Measurements from ENCODE around the gene STAC3. TPM values are rescaled to one million over a fixed set of nuclear protein-coding genes. Genes with fewer than 3 reads are reported as not detected.
A peak's percentile ranks its signal among the peaks of the same experiment; 100 is the strongest.

STAC3 gene
- total RNA-seq, 6 experiments from 2014 or later: 0.21 to 1.1 (median 0.58) TPM

- Mint-ChIP-seq H3K4me3 (peak overlapping the region; percentile 69), H3K27ac (no peak overlapping the region), H3K36me3 (ENCODE audit: low read depth) (no peaks in the 10 kb centered on the region; the same call in 1 of the 2 replicates), H3K9me3 (no peaks in the 10 kb centered on the region; the same call in 1 of the 2 replicates), H3K4me1 (ENCODE audit: low read depth) (peaks cover 32% of the 10 kb centered on the region), H3K27me3 (ENCODE audit: insufficient read depth) (peaks cover 23% of the 10 kb centered on the region)
- peak; percentile 37 for DNase-seq
- TF ChIP-seq CTCF (IDR thresholded peaks at IDR 0.05): peak; percentile 82
Observed at GRCh38 chr12:57243521-57244311, 7.3 kb downstream of the STAC3 start.

- Mint-ChIP-seq H3K9me3 (no peaks in the 10 kb centered on the region; the same call in 1 of the 2 replicates), H3K36me3 (ENCODE audit: low read depth) (no peaks in the 10 kb centered on the region), H3K27ac (no peak overlapping the region), H3K4me1 (ENCODE audit: low read depth) (peaks cover 37% of the 10 kb centered on the region), H3K4me3 (peak overlapping the region; percentile 77), H3K27me3 (ENCODE audit: insufficient read depth) (peaks cover 23% of the 10 kb centered on the region)
- TF ChIP-seq CTCF (IDR thresholded peaks at IDR 0.05): peak; percentile 80
- no peak for DNase-seq
Observed at GRCh38 chr12:57242691-57243454, 8.1 kb downstream of the STAC3 start.

- no peak for TF ChIP-seq CTCF (IDR thresholded peaks at IDR 0.05)
- H3K9me3 Mint-ChIP-seq: no peaks in the 10 kb centered on the region; the same call in 1 of the 2 replicates
- no peaks in the 10 kb centered on the region for H3K36me3 Mint-ChIP-seq (ENCODE audit: low read depth)
- no peak overlapping the region for H3K27ac Mint-ChIP-seq
- DNase-seq: no peak
- peaks cover 43% of the 10 kb centered on the region for H3K4me1 Mint-ChIP-seq (ENCODE audit: low read depth)
- 0 out of 2 replicates have a peak overlapping the region, but pooled peaks have one; percentile 81 for H3K4me3 Mint-ChIP-seq
- peaks cover 23% of the 10 kb centered on the region for H3K27me3 Mint-ChIP-seq (ENCODE audit: insufficient read depth)
Observed at GRCh38 chr12:57242329-57242690, 8.7 kb downstream of the STAC3 start.

GRCh38 chr12:57241402-57242310, 9.3 kb downstream of the STAC3 start:
- H3K27ac Mint-ChIP-seq: no peak overlapping the region
- 0 out of 2 replicates have a peak, but pooled peaks have one; percentile 3 for TF ChIP-seq CTCF (IDR thresholded peaks at IDR 0.05)

GRCh38 chr12:57240926-57241401, 10.0 kb downstream of the STAC3 start:
- no peak; the same call in 1 of the 2 replicates for TF ChIP-seq CTCF (IDR thresholded peaks at IDR 0.05)
- no peaks in the 10 kb centered on the region for H3K36me3 Mint-ChIP-seq (ENCODE audit: low read depth)
- peak overlapping the region; percentile 54; the same call in 1 of the 2 replicates for H3K27ac Mint-ChIP-seq
- peak overlapping the region; percentile 81 for H3K4me3 Mint-ChIP-seq
- no peaks in the 10 kb centered on the region; the same call in 1 of the 2 replicates for H3K9me3 Mint-ChIP-seq
- peaks cover 50% of the 10 kb centered on the region for H3K4me1 Mint-ChIP-seq (ENCODE audit: low read depth)
- peak; percentile 28 for DNase-seq
- peaks cover 23% of the 10 kb centered on the region for H3K27me3 Mint-ChIP-seq (ENCODE audit: insufficient read depth)

More at GRCh38 chr12:57241402-57242310, 9.3 kb downstream of the STAC3 start:
- Mint-ChIP-seq H3K4me3 (peak overlapping the region; percentile 81), H3K4me1 (ENCODE audit: low read depth) (peaks cover 49% of the 10 kb centered on the region), H3K36me3 (ENCODE audit: low read depth) (no peaks in the 10 kb centered on the region), H3K9me3 (no peaks in the 10 kb centered on the region; the same call in 1 of the 2 replicates), H3K27me3 (ENCODE audit: insufficient read depth) (peaks cover 23% of the 10 kb centered on the region)
- DNase-seq: no peak

All from HFFc6 (cell line).